HG03108 (cell line): ENCODE results near the gene PGA5.

ENCODE experiments used
- ATAC-seq: cut with Tn5 transposase; IDR thresholded peaks from one replicate; pipeline ENCODE4 v1.9.1; 2021; ENCODE audit warnings: moderate library complexity; ENCODE audit not compliant: unreplicated experiment

The PGA5 gene

DNA sequence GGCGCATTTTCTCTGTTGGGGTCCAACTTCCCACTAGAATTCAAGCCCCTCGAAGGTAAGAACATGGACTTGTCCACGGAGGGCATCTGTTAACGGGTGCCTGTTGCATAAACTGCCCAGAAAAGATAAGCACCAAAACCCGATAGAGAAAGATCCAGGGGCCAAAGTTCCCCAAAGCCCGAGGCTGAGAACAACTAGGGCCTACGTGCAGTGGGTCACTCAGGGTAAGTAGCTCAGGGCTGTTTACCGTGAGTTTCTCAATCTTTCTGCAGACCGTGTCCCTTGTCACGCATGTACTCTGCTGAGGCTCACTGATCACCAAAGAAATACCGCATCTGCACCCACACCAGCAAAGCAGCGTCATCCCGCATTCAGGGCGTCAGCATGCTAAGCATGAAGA, 24.4 kb downstream of the PGA5 start:
- no peak for ATAC-seq

DNA sequence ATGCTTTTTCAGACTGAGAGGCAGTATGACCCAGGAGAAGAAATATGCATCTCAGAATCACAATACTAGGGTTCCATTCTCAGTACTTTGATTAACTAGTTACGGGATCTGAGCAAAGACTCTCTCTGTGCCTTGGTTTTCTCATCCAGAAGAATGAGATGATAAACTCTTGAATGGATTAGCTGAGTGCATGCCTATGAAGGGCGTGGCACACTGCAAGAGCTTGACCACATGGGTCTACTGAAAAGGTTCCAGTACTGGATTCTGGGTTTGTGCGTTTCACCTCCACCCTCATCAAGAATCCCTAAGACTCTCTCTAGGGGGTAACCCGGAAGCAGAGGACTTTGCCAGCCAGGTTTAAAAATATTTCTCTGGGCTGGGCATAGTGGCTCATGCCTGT, 25.6 kb downstream of the PGA5 start:
- ATAC-seq = no peak

DNA sequence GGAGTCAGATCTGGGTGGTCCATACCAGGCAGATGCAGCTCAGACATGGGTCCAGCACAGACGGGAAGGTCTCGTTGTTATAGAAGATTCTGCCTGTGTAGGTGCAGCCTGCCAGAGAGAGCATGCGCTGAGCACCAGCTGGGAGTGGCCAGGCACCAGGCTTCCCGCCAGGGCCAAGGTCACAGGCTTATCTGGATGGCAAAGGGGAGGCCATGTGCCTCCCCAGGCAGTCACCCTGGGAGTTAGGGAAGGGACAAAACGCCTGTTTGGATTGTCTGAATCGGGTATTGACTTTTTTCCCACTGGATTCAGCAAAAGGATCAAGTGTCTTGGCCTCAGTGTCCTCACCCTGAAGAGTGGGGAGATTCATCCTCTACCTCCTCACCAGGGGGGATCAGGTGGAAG, 26.5 kb downstream of the PGA5 start:
- no peak for ATAC-seq

DNA sequence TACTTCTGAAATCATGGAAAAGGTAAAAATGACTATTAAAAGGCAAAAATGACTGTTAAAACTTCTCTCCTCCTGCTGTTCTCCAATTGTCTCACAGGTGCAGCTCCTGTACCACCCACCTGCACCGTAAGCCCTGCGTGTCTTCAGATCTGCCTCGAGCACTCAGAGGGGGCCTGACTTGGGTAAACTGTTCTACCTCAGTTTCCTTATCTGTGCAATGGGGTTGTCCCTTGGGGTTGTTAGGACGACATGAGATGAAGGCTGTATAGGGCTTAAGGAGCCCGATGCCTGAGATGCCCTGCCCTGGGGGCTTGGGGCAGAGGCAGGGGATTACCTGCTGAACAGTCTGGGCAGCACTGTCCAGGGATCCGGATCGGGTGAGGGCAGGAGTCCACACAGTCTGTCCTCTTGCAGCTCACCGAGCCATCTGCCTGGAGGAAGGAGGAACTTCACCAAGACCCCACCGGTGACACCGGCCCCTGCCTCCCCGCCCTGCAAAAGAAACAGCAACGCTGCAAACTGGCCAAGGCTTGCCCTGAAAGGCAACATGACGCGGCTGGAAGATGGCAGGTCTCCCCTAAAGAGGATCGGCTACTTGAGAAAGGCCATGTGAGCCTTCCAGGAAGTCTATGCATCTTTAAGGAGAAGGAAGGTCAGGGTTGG, 27.7 kb downstream of the PGA5 start:
- no peak for ATAC-seq

DNA sequence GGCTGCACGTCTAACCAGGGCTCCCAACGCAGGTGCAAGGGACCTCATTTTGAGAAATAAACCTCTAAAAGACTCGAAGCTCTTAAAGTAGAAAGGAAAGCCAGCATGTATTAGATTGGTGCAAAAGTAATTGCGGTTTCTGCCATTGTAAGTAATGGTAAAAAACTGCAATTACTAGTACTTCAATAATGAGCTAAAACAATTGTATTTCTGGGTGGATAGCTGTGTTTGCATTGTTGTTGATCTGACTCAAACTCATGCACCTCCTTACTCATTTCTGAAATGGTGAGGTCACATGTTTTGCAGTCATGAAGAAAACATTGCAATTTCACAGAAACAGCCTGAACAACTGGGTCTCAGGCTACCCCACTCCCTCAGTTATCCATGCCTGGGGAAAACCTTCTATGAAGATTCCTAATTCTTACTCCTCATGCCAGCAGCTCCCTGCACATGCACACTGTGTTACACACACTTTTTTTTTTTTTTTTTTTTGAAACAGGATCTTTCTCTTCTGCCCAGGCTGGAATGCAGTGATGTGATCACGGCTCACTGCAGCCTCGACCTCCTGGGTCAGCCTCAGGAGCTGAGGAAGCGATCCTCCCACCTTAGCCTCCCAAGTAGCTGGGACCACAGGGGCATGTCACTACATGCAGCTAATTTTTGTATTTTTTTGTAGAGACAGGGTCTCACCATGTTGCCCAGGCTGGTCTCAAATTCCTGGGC, 29.5 kb downstream of the PGA5 start:
- ATAC-seq = no peak

DNA sequence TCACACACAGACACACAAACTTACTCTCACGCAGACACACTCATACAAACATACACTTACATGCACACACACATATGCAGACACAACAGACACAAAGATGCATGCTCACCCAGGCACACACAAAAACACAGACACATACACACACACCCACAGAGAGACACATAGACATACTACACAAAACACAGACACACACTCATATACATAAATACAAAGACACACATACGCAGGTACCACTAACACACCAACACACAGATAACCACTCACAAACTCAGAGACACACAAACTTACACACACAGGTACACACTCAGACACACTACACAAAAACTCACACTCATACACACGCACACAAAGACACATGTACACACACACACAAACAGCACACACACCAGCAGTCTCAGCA, 31.8 kb downstream of the PGA5 start:
- ATAC-seq = no peak

DNA sequence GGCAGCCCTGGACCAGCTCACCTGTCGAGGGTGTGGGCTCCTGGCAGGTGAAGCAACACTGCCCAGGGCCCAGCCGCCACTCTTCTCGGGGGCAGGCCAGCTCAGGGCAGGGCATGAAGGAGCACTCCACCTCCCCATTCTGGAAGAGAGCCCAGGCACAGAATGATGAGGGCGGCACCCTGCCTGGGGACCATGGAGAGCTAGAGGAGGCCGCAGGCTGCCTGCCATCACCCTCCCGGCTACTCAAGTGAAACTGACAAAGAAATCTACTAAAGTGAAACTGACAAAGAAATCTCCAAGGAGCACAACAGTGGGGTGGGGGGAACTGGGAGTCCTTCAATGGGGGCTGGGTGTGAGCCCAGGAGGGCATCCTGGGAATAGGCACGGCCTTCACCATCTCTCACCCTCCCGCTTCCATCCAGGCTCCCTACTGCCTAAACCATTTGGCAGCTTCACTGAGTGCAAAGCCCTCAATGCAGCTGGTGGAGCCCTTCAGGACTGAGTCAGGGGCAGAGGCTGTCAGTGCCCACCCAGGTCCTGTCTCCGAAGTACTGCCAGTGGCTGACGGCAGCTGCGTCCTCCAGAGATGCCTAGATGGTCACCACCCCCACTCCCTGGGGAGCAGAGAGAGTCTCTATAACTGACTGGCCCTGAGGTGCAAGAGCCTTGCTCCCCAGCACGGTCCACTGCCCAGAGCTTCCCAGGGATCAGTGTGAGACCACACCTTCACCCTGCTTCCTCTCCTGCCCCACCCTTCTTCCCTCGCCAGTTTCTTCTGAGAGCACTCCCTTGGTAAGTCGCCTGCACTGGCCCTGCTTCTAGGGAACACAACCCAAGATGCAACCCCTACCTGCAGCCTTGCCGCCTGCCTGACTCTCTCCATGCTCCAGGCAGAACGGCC, 32.5 kb downstream of the PGA5 start:
- no peak for ATAC-seq

DNA sequence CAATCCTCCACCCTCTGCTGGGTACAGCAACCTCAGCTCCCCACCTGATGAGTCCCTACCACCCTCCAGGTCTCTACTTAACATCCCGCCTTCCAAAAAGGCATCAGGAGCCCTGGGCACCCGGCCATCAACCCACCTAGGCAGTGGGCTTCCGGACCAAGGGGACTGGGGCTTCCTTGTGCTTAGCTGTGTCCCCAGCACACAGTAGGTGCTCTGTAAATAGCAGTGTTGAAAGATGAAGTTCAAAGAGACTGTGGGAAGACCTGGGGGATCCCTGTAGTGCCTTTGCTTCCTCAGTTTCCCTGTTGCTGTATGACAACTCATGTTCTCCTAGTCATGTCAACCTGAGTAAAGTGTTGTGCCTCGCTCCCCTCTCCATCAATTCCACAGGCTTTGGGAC, 33.1 kb downstream of the PGA5 start:
- ATAC-seq = no peak

DNA sequence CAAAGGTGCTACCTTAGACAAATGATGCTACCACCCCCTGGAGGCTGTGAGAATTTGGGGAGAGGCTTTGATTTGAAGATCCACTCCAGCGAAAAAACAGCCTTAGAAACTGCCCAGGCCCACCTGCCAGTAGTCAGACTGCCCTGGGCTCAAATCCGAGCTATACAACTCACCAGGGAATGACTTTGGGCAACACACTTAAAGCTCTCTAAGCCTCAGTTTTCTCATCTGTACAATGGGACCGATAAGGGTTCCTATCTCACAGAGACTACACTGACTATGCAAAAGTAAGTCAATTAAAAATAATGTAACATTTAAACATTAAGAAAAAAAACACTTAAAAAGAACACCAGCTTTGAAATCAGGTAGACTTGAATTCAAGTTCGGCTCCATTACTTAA, 34.2 kb downstream of the PGA5 start:
- no peak for ATAC-seq

DNA sequence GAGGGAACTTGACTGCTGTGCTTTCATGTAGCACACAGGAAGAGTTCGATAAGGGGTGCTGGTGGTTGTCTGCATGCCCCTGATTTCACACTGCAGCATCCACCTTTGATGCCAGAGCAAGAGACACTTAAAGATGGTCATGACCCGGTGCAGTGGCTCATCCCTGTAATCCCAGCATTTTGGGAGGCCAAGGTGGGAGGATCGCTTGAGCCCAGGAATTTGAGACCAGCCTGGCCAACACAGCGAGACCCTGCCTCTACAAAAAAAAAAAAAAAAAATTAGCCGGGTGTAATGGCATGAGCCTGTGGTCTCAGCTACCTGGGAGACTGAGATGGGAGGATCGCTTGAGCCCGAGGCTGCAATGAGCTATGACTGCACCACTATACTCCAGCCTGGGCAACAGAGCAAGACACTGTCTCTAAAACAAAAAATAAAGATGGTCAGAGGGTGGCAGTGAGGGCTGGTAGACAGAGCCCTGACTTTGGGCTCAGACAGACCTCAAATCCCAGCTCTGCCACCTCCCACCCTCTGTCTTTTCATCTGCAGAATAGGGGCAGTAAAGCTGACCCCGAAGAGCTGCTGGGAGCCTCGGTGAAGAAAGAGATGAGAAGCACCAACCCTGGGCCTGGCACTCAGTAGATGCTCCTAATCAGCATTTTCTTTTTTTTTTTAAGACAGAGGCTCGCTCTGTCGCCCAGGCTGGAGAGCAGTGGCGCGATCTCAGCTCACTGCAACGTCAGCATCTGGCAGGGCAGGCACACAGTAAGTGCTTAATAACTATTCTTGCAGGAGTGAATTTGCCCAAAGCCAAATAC, 36.4 kb downstream of the PGA5 start:
- no peak for ATAC-seq

DNA sequence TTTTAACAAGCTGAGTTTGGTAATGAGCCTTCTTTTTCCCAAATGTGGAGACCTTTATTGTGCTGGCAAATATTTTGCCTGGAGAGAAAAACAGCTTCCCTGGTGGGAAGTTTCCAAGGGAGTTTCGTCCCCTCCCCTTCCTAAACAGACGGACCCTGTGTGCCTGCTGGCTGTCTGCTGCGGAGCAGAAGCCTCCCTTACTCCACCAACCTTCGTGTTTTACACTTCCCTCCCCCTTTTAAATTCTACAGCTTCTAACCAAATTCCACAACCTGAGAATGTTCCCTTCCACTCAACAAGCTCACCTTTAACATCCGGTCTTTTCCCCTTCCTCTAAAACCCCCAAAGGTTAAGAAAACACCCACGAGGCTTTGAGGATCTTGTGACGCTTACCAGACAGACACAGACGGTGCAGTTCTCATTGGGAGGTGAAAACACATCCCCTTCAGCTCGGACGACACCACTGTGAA, 37.1 kb downstream of the PGA5 start:
- ATAC-seq = no peak

DNA sequence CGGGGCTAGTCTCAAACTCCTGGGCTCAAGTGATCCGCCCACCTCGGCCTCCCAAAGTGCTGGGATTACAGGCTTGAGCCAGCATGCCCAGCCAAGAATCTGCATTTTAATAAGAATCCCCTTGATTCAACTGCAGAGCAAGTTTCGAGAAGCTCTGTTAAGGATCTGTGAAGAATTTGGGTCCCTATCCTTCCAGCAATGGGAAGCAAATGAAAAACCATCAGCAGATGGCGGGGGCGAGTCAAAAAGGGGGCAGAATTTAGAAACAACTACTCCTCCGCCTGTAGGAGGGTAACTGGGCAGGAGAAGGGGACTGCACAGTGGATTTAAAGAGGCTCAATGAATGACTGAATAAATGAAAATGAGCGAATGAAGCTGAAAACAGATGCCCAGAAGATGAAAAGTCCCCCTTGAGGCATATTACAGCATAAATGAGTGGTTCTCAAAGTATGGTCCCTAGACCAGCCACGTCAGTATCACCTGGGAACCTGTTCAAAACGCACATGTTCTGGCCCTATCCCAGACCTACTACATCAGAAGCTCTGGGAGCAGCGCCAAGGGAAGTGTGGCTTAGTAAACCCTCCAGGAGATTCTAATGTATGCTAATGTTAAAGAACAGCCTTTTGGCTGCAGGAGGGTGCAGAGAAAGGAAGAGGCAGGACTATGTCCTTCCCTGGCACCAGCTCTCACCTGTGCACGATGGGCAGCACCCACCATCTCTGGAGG, 39.1 kb downstream of the PGA5 start:
- ATAC-seq = no peak

DNA sequence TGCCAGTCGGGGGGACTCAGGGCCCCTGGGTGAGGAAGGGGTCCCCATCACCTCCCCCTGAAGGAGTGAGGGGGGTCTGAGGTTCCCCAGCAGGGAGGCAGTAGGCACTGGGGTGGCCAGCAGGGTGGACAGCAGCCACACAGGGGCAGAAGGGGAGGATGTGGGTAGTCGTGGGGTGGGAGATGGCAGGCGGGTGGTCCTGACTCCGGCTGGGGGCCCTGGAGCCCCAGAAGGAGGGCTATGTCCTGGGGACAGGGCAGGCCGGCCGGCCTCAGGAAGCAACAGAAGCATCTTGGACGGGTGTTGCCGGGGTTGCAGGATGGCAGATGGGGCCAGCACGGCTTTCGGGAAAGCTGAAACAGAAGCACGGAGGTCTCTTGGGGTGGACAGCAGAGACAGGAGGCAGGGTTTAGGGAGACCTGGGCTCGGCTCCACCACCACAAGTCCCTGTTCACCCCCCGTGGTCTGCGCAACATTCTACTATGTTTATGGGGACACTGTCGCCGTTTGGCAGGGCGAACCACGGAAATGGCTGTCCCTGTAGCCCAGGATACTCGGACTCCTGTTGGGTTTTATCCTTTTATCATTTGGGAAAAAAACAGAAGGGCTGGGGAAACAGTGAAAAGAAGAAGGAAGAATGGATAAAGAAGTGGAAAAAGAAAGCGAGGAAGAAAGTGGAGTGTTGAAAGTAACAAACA, 40.1 kb downstream of the PGA5 start:
- ATAC-seq = no peak

DNA sequence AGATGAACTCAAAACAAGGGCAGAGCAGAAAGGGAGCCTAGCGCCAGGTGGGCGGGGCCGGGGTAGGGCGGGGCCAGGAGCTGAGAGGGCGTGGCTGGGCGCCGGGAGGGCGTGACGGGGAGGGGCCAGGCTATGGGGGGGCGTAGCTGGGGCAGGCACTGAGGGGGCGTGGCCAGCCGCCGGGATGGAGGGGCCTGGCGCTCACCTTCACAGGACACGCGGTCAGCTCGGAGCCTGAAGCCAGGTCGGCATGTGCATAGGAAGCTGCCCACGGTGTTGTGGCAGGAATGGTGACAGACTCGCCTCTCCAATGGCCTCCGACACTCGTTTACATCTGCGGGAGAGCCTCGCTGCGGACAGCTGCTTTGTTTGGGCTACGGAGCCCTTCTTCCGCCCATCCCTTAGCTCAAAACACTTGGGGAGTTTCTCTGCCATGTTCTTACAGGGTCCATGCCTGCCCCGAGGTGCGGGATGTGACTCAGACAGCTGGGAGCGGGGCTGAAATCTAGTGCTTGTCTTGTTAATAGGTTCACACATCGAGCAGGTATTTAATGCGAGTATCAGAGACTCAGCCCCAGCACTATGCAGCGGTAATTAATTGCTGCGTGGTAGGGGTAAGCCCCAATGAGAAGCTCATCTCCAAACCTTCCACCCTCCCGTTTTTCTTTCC, 40.7 kb downstream of the PGA5 start:
- ATAC-seq = no peak

DNA sequence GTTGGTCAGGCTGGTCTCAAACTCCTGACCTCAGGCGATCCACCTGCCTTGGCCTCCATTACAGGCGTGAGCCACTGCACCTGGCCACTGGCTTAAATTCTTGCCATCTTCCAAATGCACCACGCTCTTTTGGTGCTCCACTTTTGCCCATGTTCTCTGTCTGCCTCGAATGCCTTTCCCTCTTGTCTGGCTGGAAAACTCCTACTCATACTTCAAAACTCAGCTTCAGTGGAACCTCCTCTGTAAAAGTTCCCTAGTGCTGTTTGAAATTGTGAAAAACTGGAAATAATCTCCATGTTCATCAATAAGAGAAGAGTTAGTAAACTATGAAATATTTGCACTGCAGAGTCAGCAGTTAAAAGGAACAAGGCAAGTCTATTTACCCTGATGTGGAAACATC, 42.6 kb downstream of the PGA5 start:
- no peak for ATAC-seq

DNA sequence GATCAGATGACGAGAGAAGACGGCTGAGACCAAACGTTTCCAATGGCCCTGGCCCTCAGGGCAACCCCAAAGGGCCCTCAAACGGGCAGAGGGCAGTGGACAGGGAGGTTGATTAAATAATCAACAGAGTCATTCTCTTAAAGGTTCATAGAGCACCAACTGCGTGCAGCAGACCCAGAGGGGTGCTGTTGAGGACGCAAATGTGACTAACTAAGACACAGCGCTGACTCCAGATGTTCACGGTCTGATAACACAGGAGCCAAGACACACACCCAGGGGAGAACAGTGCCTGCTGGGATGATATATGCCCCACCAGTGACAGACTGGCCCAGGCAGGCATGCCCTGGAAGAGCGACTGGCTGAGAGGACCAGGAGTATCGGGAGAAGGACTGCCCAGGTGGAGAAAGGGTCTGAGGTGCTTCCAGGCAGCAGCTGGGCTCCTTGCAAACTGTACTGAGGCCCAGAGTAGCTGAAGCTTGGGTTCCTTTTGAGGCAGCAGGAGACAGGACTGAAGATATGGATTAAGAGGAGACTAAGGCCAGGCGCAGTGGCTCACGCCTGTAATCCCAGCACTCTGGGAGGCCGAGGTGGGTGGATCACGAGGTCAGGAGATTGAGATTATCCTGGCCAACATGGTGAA, 46.5 kb downstream of the PGA5 start:
- ATAC-seq = no peak

DNA sequence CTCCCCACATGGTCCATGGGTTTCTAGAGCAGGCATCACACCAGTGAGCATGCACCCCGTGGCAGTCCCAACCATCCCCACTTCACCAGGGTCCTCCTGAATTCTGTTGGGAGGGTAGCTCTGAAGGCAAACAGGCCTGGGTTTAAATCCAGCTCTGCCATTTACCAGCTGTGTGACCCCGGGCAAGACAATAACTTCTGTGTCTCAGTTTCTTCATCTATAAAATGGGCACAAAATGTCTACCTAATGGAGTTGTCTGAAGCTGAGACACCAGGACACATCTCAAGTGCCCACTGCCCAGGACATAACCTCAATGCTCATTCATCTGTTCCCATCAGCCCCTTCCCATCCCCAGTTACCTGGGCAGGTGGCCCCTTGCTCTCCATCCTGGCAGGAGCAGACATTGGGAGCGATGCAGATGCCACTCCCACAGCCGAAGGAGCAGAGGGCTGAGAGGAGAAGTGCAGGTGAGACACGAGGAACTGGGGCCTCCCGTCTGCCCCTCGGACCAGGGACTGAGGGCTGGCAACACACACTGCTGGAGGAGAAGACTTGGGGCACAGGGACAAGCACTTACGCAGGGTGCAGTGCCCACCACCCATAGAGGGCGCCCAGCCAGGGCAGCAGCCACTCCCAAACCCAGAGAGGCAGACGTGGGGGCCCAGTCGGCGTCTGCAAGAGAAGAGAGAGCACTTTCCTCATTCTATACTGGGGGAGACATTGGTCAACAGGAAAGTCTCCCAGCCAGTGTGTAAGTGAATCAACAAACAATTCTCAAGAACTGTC, 50.1 kb downstream of the PGA5 start:
- ATAC-seq = no peak

DNA sequence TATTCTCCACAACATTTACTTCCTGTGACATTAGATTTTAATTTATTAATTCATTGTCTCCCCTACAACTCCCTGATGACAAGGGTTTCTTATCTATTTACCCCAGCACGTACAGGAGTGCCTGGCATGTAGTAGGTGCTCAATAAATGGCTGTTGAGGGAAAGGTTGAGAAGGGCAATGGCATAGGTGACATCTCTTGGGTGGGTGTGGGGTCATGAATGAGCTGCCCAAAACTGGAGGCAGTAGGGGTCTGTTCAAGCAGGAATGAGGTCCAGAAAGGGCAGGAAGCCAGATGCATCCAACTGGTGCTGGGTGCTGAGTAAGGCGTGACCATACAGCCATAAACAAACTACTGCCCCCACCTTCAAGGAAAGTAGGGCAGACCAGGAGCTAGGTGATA, 51.4 kb downstream of the PGA5 start:
- ATAC-seq = no peak
